K562 (cell line): ENCODE measurements around the gene SEPTIN1. TPM values are rescaled to one million over a fixed set of nuclear protein-coding genes. Genes with fewer than 3 reads are reported as not detected.
A peak's percentile ranks its signal among the peaks of the same experiment; 100 is the strongest.

Source experiments
- ATF1 ChIP-seq, 2 experiments: fragments of 450-650 bp in 1 of 2; IDR thresholded peaks; 2 replicates each; pipeline ENCODE4 v1.6.1; 2016; ENCODE audit warnings: missing compliant biosample characterization in 1 of 2, missing genetic modification characterization in 1 of 2
- BRCA1 ChIP-seq, 2 experiments: fragments of 450-650 bp in 1 of 2; sonication (generic) in 1 of 2; formaldehyde crosslinking in 1 of 2; IDR thresholded peaks; 2 replicates each; pipeline versions ENCODE4 v1.5.0 to v1.6.1; 2017 to 2020; ENCODE audit warnings: mild to moderate bottlenecking in 1 of 2, missing genetic modification reagents in 1 of 2
- CTCF ChIP-seq, 3 experiments: IDR thresholded peaks in 2 of 3; conservative IDR thresholded peaks in 1 of 3; 2 replicates each; pipeline ENCODE4 v1.5.1; 2011 to 2012; ENCODE audit warnings: low read length in 3 of 3, mild to moderate bottlenecking in 3 of 3, control low read depth in 2 of 3, improper control_type of control experiment in 1 of 3, inconsistent platforms in 1 of 3, low read depth in 1 of 3, mixed read lengths in 1 of 3, moderate library complexity in 1 of 3; ENCODE audit not compliant: insufficient read depth in 2 of 3
- EGR1 ChIP-seq: fragments of 450-650 bp; conservative IDR thresholded peaks from 2 replicates; pipeline ENCODE4 v1.6.1; 2017; ENCODE audit warnings: mild to moderate bottlenecking
- FOXJ2 ChIP-seq: fragments of 200-800 bp; sonication (Bioruptor generic); IDR thresholded peaks from 2 replicates; pipeline ENCODE4 v1.6.1; 2016; ENCODE audit warnings: missing genetic modification characterization, missing compliant biosample characterization
- GTF2A2 ChIP-seq: IDR thresholded peaks from 2 replicates; pipeline ENCODE4 v1.6.1; 2016; ENCODE audit warnings: mild to moderate bottlenecking, missing genetic modification characterization, missing compliant biosample characterization
- KLF1 ChIP-seq: fragments of 450-650 bp; IDR thresholded peaks from 2 replicates; pipeline ENCODE4 v1.6.1; 2016; ENCODE audit warnings: missing genetic modification characterization, missing compliant biosample characterization
- KLF16 ChIP-seq: IDR thresholded peaks from 2 replicates; pipeline ENCODE4 v1.6.1; 2016; ENCODE audit warnings: antibody characterized with exemption
- NCOR1 ChIP-seq: fragments of 450-650 bp; IDR thresholded peaks from 2 replicates; pipeline ENCODE4 v1.6.1; 2016; ENCODE audit warnings: mild to moderate bottlenecking, moderate library complexity
- RAD21 ChIP-seq, 2 experiments: fragments of 250-450 bp in 1 of 2; fragments of 450-650 bp in 1 of 2; sonication (Bioruptor Pico) in 1 of 2; formaldehyde crosslinking in 1 of 2; IDR thresholded peaks in 1 of 2; conservative IDR thresholded peaks in 1 of 2; 2 replicates each; pipeline versions ENCODE4 v1.4.0 to v1.8.0; 2020 to 2022; ENCODE audit warnings: mild to moderate bottlenecking in 2 of 2, moderate library complexity in 1 of 2
- RB1 ChIP-seq: fragments of 450-650 bp; IDR thresholded peaks from 2 replicates; pipeline ENCODE4 v1.6.1; 2017; ENCODE audit warnings: low read depth, mild to moderate bottlenecking
- RBM17 ChIP-seq: fragments of 200-400 bp; formaldehyde crosslinking; IDR thresholded peaks from 2 replicates; pipeline ENCODE4 v1.6.1; 2017; ENCODE audit warnings: low read depth, mild to moderate bottlenecking, low read length, borderline replicate concordance
- SREBF2 ChIP-seq: sonication (generic); formaldehyde crosslinking; IDR thresholded peaks from 2 replicates; pipeline ENCODE4 v1.4.0; 2020; ENCODE audit warnings: mild to moderate bottlenecking, missing genetic modification reagents
- TCF7L2 ChIP-seq: fragments of 150-350 bp; IDR thresholded peaks from 2 replicates; pipeline ENCODE4 v1.6.1; 2016; ENCODE audit warnings: low read depth, mild to moderate bottlenecking, low read length, moderate library complexity
- ZBTB2 ChIP-seq: fragments of 450-650 bp; IDR thresholded peaks from 2 replicates; pipeline ENCODE4 v1.6.1; 2016; ENCODE audit warnings: antibody characterized with exemption
- ZBTB5 ChIP-seq: fragments of 450-650 bp; IDR thresholded peaks from 2 replicates; pipeline ENCODE4 v1.6.1; 2017; ENCODE audit warnings: antibody characterized with exemption
- ZNF184 ChIP-seq: sonication (generic); formaldehyde crosslinking; IDR thresholded peaks from 2 replicates; pipeline ENCODE4 v1.5.0; 2020; ENCODE audit warnings: missing genetic modification reagents
- ZNF239 ChIP-seq: fragments of 250-450 bp; sonication (Bioruptor Pico); IDR thresholded peaks from 2 replicates; pipeline ENCODE4 v1.4.0; 2020; ENCODE audit warnings: mild to moderate bottlenecking
- ZNF274 ChIP-seq: IDR thresholded peaks from 2 replicates; pipeline ENCODE4 v1.6.1; 2011; ENCODE audit warnings: low read depth, mild to moderate bottlenecking, low read length, moderate library complexity, borderline replicate concordance
- ZNF316 ChIP-seq: fragments of 450-650 bp; IDR thresholded peaks from 2 replicates; pipeline ENCODE4 v1.6.1; 2016
- polyA plus RNA-seq, 8 experiments: library from polyadenylated mRNA; depleted of rRNA in 4 of 8; stranded (reverse) in 5 of 8; unstranded in 3 of 8; fragments of >200 nt; fragmentation: Nextera tagmentation in 2 of 8; fragmentation: Illumina TruSeq in 1 of 8; extraction: Ambion mirVana in 2 of 8; extraction: Trizol in 1 of 8; gene quantifications; 2 replicates each; pipeline versions ENCODE4 v1.2.1 to v1.2.3, GENCODE V29; 2011 to 2014; ENCODE audit warnings: inconsistent platforms in 1 of 8, missing spikeins in 1 of 8
- total RNA-seq, 7 experiments: library from RNA; depleted of rRNA in 6 of 7; stranded (reverse); fragments of >200 nt in 6 of 7; fragmentation: Illumina TruSeq in 2 of 7; extraction: Trizol in 2 of 7; gene quantifications; 2 replicates each; pipeline versions ENCODE4 v1.2.1 to v1.2.3, GENCODE V29; 2011 to 2021; ENCODE audit warnings: low replicate concordance in 1 of 7

SEPTIN1 gene
- total and polyA plus RNA-seq, 9 of the 15 experiments (the other 6 are each of a cell fraction or from before 2014, with no cell fraction given) = 0.23 to 5.6 (median 1.7) TPM; not detected in 1

DNA sequence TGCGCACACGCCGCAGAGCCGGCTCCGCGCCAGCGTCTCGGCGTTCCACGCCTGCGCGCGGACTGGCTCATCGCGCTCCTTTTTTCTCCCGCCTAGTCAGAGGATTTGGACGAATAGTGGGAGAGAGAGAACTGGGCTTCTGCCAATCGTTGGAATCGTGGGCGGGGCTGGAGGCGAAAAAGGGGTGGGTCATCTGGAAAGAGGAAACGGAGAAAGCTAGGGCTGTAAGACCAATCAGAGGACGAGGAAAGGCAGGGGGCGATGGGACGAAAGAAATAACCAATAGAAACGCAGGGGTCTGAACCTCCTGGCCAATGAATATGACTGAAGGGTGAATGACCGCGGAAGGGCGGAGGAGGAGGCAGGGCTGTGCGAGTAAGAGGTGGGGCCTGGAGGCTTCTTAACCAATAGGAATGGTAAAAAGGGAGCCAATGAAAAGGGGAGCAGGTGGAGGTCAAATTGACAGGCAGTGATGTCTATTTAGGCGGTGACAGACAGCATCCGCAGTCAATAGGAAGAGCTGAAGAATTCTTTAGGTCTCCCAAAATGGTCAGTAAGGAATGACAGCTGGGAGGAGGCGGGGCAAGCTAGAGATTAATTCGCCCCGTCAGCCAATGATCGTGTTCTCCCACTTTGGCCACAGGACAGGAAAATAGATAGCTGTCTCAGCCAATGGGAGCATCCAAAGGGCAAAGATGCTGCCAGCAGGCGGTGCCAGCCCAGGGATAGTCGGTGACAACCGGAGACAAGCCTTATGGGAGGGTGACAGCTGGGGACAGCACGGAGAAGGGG, 11.7 kb downstream of the SEPTIN1 start, which contains the start of gene TBC1D10B (continued):
- TF ChIP-seq EGR1 (peak; percentile 77), NCOR1 (no peak), GTF2A2 (tag) (no peak), FOXJ2 (tag) (0 out of 2 replicates have a peak, but pooled peaks have one; percentile 35), KLF16 (no peak), ZBTB5 (no peak), RAD21 (CRISPR knock-in tag; conservative IDR thresholded peaks at IDR 0.05 in 1 of 2, IDR thresholded peaks at IDR 0.05 in 1 of 2) (no peak), ZNF316 (peak; percentile 92), RB1 (no peak), CTCF (IDR thresholded peaks at IDR 0.05 in 2 of 3, conservative IDR thresholded peaks at IDR 0.05 in 1 of 3; ENCODE audit: insufficient read depth in 2 of 3, low read depth in 1 of 3, low read length in 3 of 3) (peak; percentile 29 to 47 (median 44); a peak in 4 of 6 replicates), ATF1 (CRISPR knock-in tag; IDR thresholded peaks at IDR 0.05) (no peak), ATF1 (tag; IDR thresholded peaks at IDR 0.05) (peak; percentile 97), SREBF2 (no peak), TCF7L2 (no peak), BRCA1 (IDR thresholded peaks at IDR 0.05) (no peak), BRCA1 (CRISPR knock-in tag; IDR thresholded peaks at IDR 0.05) (no peak), KLF1 (tag) (no peak), ZNF184 (no peak), ZNF274 (no peak), ZBTB2 (peak; percentile 27; the same call in 1 of the 2 replicates), ZNF239 (no peak), RBM17 (no peak)
